Left cardiac atrium (tissue), 4 donors: ENCODE data around the gene LTBP2. TPM values are rescaled to one million over a fixed set of nuclear protein-coding genes. Genes with fewer than 3 reads are reported as not detected.

Source experiments
- ATAC-seq, 2 donors: fragments of 200-7000 bp; cut with Tn5 transposase; one replicate each; pipeline ENCODE4 v1.9.1; 2020; ENCODE audit warnings: mild to moderate bottlenecking in 2 of 2, moderate library complexity in 2 of 2
- DNase-seq: peaks from one replicate; pipeline ENCODE4 v3.0.0-alpha.2; 2020
- intact Hi-C, 2 donors: fragments of 100-400 bp; cut with DNase I; formaldehyde crosslinking; loops; one replicate each; pipeline versions ENCODE4 v1.14.1 to v1.15.1; 2022 to 2023
- total RNA-seq, 2 donors: library from RNA; stranded (reverse); fragmentation: NEBNext Ultra II Directional; extraction: Animal tissue kit (Norgen Biotek cat#: 25700); gene quantifications; one replicate each; pipeline ENCODE4 v1.2.1, GENCODE V29; 2021
- donor health status: DM: no; HTN: yes; CAD: no.
- donor health status: DM: no; HTN: yes; CAD: no; lungs with severe emphysema.
- donor health status: DM: yes; HTN: yes; CAD: no.
- donor health status: Dilated cardiomyopathy.

LTBP2 gene
- total RNA-seq, 2 donors from 2014 or later, result 25.4 to 43.3 TPM

GRCh38 chr14:74505831-74506230 is 106.2 kb downstream of the LTBP2 start:
- intact Hi-C loops, result loop anchor here in 1 of 2 donors (10.0 kb wide), 1 partner anchor 109 kb away; the partner anchor contains the start of gene LTBP2
- no peak for DNase-seq
- no peak for ATAC-seq

- no peak for ATAC-seq
- intact Hi-C loops, result loop anchor here (5.0 to 10.0 kb wide), 2 partner anchors 107 to 110 kb away; partner anchors contain the start of gene LTBP2 (in 2 of the 2)
- DNase-seq, result no peak
Measured at GRCh38 chr14:74504874-74505720, 106.9 kb downstream of the LTBP2 start.

- ATAC-seq (no peak), DNase-seq (no peak)
- intact Hi-C loops, result loop anchor here (5.0 to 10.0 kb wide), 2 partner anchors 108 to 110 kb away; partner anchors contain the start of gene LTBP2 (in 2 of the 2)
Measured at GRCh38 chr14:74504412-74504811, 107.6 kb downstream of the LTBP2 start.

DNA sequence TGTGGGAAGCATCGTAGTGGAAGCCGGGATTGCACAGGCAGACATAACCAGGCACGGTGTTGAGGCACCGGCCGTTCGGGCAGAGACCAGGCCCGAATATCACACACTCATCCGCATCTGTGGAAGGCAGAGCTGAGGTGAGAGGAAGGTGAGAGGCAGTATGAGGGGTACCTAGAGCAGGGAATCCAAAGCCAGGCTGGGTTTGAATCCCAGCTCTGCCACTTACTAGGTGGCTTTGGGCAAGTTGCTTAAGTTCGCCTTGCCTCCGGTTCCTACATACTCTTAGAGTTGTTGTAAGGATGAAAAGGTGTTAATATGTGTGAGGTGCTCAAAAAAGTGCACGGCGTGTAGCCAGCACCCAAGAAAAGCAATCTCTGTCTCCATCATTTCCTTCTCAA is 108.1 kb downstream of the LTBP2 start:
- intact Hi-C loops, result loop anchor here (5.0 to 10.0 kb wide), 2 partner anchors 108 to 111 kb away; partner anchors contain the start of gene LTBP2 (in 2 of the 2)

GRCh38 chr14:74503291-74503937 is 108.6 kb downstream of the LTBP2 start:
- intact Hi-C loops, result loop anchor here (5.0 to 10.0 kb wide), 2 partner anchors 109 to 111 kb away; partner anchors contain the start of gene LTBP2 (in 2 of the 2)

More for the DNA sequence above, 108.1 kb downstream of the LTBP2 start:
- ATAC-seq, result no peak
- no peak for DNase-seq

GRCh38 chr14:74502236-74503019 is 109.6 kb downstream of the LTBP2 start:
- peak; percentile 9 to 50 for ATAC-seq
- DNase-seq, result no peak
- intact Hi-C loops, result loop anchor here (5.0 to 10.0 kb wide), 2 partner anchors 110 to 112 kb away; partner anchors contain the start of gene LTBP2 (in 2 of the 2)

More at GRCh38 chr14:74503291-74503937, 108.6 kb downstream of the LTBP2 start:
- ATAC-seq (no peak), DNase-seq (no peak)

DNA sequence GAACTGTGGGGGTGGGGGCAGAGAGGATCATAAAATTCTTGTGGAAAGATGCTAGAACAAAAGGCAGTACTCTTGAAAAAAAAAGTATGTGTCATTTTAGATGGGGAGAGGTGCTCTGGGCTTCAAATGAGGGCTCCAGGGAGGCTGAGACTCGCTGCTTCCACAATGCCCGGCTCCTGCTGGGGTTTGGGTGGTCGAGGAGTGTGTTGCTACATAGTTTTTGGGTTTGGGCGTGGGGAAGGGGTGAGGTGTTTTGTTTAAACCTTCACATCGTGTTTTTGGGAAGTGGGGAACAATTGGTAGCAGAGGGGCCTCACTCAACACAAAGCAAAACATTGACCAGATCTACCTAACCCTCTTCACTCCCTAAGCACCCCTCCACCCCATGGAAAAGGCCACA is 110.3 kb downstream of the LTBP2 start:
- no peak for ATAC-seq
- DNase-seq, result no peak
- intact Hi-C loops, result loop anchor here (5.0 to 10.0 kb wide), 2 partner anchors 111 to 113 kb away; partner anchors contain the start of gene LTBP2 (in 2 of the 2)

- intact Hi-C loops, result loop anchor here (5.0 to 10.0 kb wide), 2 partner anchors 111 to 114 kb away; partner anchors contain the start of gene LTBP2 (in 2 of the 2)
Measured at GRCh38 chr14:74501135-74501614, 110.9 kb downstream of the LTBP2 start.

GRCh38 chr14:74500417-74501134 is 111.5 kb downstream of the LTBP2 start:
- no peak for DNase-seq

More at GRCh38 chr14:74501135-74501614, 110.9 kb downstream of the LTBP2 start:
- ATAC-seq, result peak; percentile 59 to 78
- peak; percentile 87 for DNase-seq

DNA sequence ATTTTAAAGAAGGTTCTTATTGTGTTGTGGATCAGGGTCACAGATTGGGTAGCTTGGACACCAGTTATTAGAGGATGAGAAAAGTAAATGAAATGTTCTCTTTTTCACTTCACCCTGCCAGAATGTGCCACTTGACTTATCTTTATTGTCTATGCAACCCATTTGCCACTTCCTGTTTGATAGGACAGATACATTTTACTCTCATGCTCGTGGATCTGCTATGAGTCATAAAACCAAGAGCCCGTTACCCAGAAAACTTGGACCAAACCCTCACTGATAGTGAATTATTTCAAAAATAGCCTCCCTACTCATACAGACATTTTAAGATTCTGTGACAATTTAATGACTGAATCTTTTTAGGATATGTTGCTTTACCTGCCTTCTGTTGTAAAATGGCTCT is 116.7 kb downstream of the LTBP2 start:
- ATAC-seq (no peak), DNase-seq (no peak)
- intact Hi-C loops, result no loop called here

More at GRCh38 chr14:74500417-74501134, 111.5 kb downstream of the LTBP2 start:
- ATAC-seq, result peak; percentile 3 to 10
- intact Hi-C loops, result loop anchor here (5.0 to 10.0 kb wide), 2 partner anchors 112 to 114 kb away; partner anchors contain the start of gene LTBP2 (in 2 of the 2)

GRCh38 chr14:74493343-74494261 is 118.4 kb downstream of the LTBP2 start, which contains the start of gene ISCA2:
Gene ISCA2 (plus strand): TSS chr14:74493765. CDS start chr14:74493775, 10 bp downstream.
- ATAC-seq, result peak; percentile 95
- intact Hi-C loops, result loop anchor here in 1 of 2 donors (5.0 kb wide), 1 partner anchor 131 kb away; no protein-coding TSS in a partner anchor
- DNase-seq, result peak; percentile 100

DNA sequence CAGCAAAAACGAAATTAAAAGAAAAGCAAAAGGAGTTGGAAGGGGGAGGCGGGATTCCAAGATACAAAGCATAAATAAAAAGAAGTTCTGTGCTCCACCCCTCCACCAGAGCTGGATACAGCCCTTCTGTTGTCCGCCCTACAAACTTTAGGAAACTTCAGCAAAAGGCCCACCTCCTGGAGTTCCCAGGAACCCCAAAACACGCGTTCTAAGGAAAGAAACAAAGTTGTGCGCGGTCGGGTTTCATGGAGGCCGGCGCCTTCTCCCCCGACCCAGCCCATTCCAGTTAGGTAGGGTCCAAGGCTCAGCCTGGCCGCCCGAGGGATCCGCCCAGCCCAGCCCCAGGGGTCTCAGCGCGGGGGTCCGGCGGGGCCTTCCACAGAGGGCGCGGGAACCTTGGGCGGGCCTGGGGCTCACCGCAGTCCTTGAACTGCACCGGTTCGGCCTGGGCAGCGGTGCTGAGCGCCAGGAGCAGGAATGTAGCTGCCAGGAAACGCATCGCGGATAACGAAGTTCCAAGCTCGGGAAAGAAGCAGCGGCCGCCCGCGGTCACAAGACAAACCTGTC is 119.2 kb downstream of the LTBP2 start, which contains the start of gene NPC2:
TSS of gene NPC2 (minus strand) at position 530 of the 567 bp plus-strand sequence. CDS start at position 499, 31 bp downstream.
- intact Hi-C loops, result loop anchor here in 1 of 2 donors (5.0 kb wide), 1 partner anchor 131 kb away; no protein-coding TSS in a partner anchor
- peak in 1 of 2 donors; percentile 0 for ATAC-seq
- DNase-seq, result no peak

DNA sequence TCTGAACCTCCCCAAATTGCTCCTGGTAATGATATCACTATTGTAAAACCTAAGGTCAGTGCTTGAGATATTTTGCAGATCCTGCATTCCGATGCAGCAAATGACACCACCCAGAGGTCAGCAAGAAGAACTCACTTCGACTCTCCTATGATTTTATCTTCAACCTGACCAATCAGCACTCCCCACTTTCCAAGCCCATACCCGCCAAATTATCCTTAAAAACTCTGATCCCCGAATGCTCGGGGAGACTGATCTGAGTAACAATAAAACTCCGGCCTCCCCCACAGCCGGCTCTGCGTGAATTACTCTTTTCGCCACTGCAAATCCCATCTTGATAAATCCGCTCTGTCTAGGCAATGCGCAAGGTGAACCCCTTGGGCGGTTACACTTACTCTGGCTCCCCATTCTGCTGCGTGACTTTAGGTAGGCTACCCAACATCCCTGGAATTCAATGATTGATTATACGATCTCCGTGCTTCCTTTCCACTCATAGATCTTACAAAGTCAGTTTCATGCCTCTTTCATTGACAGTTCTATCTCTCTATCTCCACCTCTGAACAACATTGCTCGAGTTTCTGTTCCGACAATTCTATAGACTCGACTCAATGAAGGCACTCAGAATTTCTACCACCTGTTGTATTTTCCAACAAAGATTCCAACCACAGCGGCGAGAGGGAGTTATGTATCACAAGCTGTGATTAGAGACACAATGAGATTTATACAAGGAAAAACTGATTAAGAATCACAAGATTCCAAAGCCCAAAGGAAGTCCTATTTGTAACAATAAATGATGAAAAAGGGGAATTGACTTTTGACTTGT is 119.9 kb downstream of the LTBP2 start:
- ATAC-seq (no peak), DNase-seq (no peak)
- intact Hi-C loops, result loop anchor here in 1 of 2 donors (5.0 kb wide), 1 partner anchor 130 kb away; no protein-coding TSS in a partner anchor

DNA sequence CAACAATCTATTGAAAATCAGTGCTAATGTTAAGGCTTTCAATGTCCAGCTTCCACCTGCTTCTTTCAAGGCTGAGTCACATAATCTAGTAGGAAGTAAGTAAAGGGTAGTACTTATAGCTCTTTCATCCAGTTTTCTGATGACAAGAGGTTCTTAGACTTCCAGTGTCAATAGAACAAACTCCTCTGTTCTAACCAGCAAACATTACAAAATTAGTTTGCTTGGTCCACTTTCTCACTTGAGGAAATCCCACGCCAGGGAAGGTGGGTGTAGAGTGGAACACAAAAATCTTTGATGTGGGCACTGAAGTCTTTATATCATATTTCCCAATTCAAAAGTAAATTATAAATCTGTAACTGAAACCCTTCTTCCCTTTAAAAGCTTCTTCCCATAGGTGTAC is 121.6 kb downstream of the LTBP2 start:
- ATAC-seq, result no peak
- no peak for DNase-seq
- intact Hi-C loops, result loop anchor here in 1 of 2 donors (5.0 kb wide), 1 partner anchor 128 kb away; no protein-coding TSS in a partner anchor
